Superior temporal gyrus (tissue), 1 donor: ENCODE measurements around the gene ARHGEF1.

Experiments
- DNase-seq: peaks from one replicate; pipeline ENCODE4 v3.0.0-alpha.2; 2016; ENCODE audit errors: extremely low spot score

The ARHGEF1 gene

GRCh38 chr19:41882568-41883462, at the start of gene ARHGEF1:
Gene ARHGEF1, plus strand, starts transcription at chr19:41883184. Its CDS starts 4,899 bp downstream, at chr19:41888083.
- no peak for DNase-seq

GRCh38 chr19:41837981-41838708, 44.8 kb upstream of the ARHGEF1 start:
- no peak for DNase-seq

- DNase-seq: no peak
Observed at GRCh38 chr19:41839211-41839610, 43.8 kb upstream of the ARHGEF1 start.

- DNase-seq: no peak
Observed at GRCh38 chr19:41843371-41843770, 39.6 kb upstream of the ARHGEF1 start.

- no peak for DNase-seq
Observed at GRCh38 chr19:41844601-41845000, 38.4 kb upstream of the ARHGEF1 start, which contains the start of gene LYPD4. Gene LYPD4, minus strand, starts transcription at chr19:41844683. Its CDS starts 5,398 bp downstream, at chr19:41839285.

GRCh38 chr19:41845001-41845050, 38.2 kb upstream of the ARHGEF1 start, which contains the start of gene DMRTC2:
Gene DMRTC2, plus strand, starts transcription at chr19:41845042. Its CDS starts 2,387 bp downstream, at chr19:41847429.
- no peak for DNase-seq

- DNase-seq: no peak
Observed at GRCh38 chr19:41845051-41845590, 37.9 kb upstream of the ARHGEF1 start.

GRCh38 chr19:41847351-41848105, 35.5 kb upstream of the ARHGEF1 start:
- no peak for DNase-seq

GRCh38 chr19:41848666-41849065, 34.3 kb upstream of the ARHGEF1 start:
- DNase-seq: no peak

GRCh38 chr19:41849067-41849466, 33.9 kb upstream of the ARHGEF1 start:
- DNase-seq: no peak

- no peak for DNase-seq
Observed at GRCh38 chr19:41850381-41850780, 32.6 kb upstream of the ARHGEF1 start.

GRCh38 chr19:41851456-41851855, 31.5 kb upstream of the ARHGEF1 start:
- DNase-seq: no peak

- DNase-seq: no peak
Observed at GRCh38 chr19:41853344-41853743, 29.6 kb upstream of the ARHGEF1 start.

GRCh38 chr19:41853768-41854167, 29.2 kb upstream of the ARHGEF1 start:
- DNase-seq: no peak

- DNase-seq: no peak
Observed at GRCh38 chr19:41859213-41859617, 23.8 kb upstream of the ARHGEF1 start.

GRCh38 chr19:41859618-41860418, 23.2 kb upstream of the ARHGEF1 start, which contains the start of gene RPS19:
Gene RPS19, plus strand, starts transcription at chr19:41860255. Its CDS starts 520 bp downstream, at chr19:41860775.
- DNase-seq: peak; percentile 100

GRCh38 chr19:41860419-41861115, 22.4 kb upstream of the ARHGEF1 start:
- no peak for DNase-seq

- DNase-seq: no peak
Observed at GRCh38 chr19:41861116-41861768, 21.7 kb upstream of the ARHGEF1 start.

- DNase-seq: no peak
Observed at GRCh38 chr19:41861846-41862245, 21.1 kb upstream of the ARHGEF1 start.

GRCh38 chr19:41862445-41862986, 20.5 kb upstream of the ARHGEF1 start:
- DNase-seq: no peak
